ENCODE data around the gene COL20A1.
"Not testable (repeated sequence)": the region's sequence is repeated elsewhere in the genome, so short reads cannot be mapped to it uniquely, and the experiment has no call there.

COL20A1 gene

DNA sequence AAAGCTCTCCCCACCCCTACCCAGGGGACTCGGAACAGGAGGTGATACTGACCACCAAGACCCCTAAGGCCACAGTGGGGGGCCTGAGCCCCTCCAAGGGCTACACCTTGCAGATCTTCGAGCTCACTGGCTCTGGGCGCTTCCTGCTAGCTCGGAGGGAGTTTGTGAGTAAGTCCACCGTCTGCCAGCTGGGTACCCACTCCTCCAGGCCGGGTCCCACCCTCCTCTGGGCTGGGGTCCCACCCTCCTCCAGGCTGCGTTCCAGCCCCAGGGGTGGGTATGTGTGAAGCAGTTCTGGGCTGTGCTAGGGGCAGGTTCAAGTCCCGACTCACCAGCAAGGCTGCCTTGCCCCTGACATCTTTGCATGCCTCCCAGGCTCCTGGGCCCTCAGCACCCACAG is 12.4 kb downstream of the COL20A1 start:
- no peak for DNase-seq (ENCODE audit: low read depth in 1 of 2, low spot score in 1 of 2)
- no peak for TF ChIP-seq JUND (IDR thresholded peaks at IDR 0.05; ENCODE audit: low read depth)
- in situ Hi-C loops (cut with HindIII; ENCODE audit: low pct_unique_long_range_greater_than_20kb, low sequenced_read_pairs): no loop called here

DNA sequence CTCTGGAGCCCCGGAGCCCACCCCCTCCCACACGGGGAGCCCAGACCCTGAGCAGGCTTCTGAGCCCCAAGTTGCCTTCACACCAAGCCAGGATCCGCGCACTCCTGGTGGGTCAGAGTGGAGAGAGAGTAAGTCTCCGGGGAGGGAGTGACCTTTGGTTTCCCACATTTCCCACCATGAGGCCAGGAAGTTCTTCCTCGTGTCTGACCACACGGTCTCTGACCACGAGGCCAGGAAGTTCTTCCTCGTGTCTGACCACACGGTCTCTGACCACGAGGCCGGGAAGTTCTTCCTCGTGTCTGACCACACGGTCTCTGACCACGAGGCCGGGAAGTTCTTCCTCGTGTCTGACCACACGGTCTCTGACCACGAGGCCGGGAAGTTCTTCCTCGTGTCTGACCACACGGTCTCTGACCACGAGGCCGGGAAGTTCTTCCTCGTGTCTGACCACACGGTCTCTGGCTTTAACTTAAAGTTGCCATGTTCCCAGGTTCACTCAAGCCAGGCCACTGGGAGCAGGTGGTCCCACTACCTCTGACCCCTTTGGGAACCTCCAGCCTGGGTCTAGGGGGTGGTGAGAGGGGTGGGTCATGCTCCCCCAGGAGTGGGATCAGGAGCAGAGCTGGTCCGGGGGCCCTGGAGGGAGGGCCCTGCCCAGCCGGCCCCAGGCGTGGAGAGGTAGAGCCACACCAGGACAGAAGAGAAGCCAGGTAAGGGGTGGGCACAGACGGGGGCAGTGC is 13.1 kb downstream of the COL20A1 start:
- DNase-seq (ENCODE audit: low read depth in 1 of 2, low spot score in 1 of 2); in situ Hi-C loops (cut with HindIII; ENCODE audit: low pct_unique_long_range_greater_than_20kb, low sequenced_read_pairs): not testable (repeated sequence)

DNA sequence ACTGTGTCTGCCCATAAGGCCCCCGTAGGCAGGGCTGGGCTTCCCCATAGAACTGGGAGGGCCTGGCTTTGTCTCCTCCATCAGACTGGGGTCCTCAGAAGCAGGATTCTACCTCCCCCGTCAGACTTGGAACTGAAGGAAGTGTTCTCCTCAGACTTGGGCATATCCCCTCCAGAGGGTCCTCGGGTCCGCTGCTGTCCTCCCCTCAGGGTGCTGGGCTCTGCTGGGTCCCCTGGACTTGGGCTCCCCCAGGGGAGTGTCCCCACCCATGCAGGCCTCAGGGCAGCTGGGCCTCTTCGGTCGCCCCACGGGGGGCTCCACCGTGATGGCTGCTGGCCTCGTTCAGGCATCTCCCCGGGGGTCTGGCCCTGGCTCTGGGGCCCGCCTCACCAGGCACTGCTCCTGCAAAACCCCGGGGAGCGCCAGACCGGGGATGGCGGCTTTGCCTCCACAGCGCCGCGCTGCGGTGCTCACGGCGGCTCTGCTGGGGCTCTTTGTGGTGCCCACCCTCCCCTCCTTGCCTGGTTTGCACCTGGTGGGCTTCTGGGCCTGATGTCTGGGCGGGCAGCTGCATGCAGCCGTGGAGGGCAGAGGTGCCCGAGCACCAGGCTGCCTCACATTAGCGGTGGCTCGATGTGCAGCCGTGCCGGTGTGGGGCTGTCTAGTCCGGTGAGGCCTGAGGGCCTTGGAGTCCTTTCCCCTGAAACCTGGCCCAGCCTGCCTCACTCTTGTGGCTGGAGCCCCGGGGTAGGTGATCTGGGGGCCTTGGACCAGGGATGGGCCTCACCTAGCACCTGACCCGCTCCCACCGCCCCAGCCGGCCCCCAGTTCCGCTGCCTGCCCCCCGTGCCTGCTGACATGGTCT is 13.9 kb downstream of the COL20A1 start:
- in situ Hi-C loops (cut with HindIII; ENCODE audit: low pct_unique_long_range_greater_than_20kb, low sequenced_read_pairs): no loop called here
- no peak for TF ChIP-seq JUND (IDR thresholded peaks at IDR 0.05; ENCODE audit: low read depth)
- no peak for DNase-seq (ENCODE audit: low read depth in 1 of 2, low spot score in 1 of 2)

DNA sequence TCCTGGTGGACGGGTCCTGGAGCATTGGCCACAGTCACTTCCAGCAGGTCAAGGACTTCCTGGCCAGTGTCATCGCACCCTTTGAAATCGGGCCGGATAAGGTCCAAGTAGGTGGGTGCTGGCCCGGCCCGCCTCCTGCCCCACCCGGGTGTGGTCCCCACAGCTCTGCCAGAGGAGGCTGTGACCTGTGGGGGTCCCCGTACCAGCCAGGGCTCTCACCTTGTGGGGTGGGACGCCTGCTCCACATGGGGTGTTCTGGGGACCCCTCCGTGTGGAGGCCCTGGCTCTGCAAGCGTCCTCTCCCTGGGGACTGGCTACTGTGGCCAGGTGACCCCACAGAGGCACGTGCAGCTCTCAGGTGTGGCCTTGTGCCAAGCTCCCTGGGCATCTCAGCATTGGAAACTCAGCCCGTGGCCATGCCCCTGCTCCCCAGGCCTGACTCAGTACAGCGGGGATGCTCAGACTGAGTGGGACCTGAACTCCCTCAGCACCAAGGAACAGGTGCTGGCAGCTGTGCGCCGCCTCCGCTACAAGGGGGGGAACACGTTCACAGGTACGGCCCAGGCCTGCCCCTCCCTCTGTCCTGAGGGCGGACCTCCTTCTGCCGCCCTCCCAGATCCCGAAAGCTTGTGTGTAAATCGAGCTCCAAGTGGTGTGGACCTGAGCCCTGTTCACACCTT is 14.7 kb downstream of the COL20A1 start:
- in situ Hi-C loops (cut with HindIII; ENCODE audit: low pct_unique_long_range_greater_than_20kb, low sequenced_read_pairs): no loop called here
- DNase-seq (ENCODE audit: low read depth in 1 of 2, low spot score in 1 of 2): no peak

DNA sequence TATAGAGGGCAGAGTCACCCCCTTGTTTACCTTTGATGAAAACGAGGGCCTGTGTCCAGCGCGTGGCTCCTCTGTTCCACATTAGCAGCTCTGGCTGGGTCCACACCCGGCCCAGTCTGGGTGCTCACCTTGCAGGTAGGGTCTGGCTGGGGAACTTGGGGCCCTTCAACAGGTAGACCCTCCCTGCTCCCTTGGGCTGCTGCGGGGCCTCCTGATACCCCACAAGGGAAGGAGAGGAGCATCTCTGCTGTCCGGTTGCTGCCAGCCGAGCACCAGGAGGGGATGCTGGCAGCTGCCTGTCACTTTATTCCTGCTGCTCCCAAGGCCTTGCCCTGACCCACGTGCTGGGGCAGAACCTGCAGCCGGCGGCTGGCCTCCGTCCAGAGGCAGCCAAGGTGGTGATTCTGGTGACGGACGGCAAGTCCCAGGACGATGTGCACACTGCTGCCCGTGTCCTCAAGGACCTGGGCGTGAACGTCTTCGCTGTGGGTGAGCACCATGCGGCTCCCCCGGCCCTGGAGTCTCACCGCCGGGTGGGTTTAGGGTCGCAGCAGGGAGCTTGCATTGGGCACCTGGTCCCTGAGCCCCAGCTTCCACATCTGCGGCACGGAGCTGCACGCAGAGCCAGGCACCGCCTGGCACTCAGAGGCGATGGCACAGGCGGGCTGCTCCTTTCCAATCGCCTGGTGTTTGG is 15.4 kb downstream of the COL20A1 start:
- in situ Hi-C loops (cut with HindIII; ENCODE audit: low pct_unique_long_range_greater_than_20kb, low sequenced_read_pairs): no loop called here

More for the DNA sequence above, 14.7 kb downstream of the COL20A1 start:
- TF ChIP-seq JUND (IDR thresholded peaks at IDR 0.05; ENCODE audit: low read depth): no peak

DNA sequence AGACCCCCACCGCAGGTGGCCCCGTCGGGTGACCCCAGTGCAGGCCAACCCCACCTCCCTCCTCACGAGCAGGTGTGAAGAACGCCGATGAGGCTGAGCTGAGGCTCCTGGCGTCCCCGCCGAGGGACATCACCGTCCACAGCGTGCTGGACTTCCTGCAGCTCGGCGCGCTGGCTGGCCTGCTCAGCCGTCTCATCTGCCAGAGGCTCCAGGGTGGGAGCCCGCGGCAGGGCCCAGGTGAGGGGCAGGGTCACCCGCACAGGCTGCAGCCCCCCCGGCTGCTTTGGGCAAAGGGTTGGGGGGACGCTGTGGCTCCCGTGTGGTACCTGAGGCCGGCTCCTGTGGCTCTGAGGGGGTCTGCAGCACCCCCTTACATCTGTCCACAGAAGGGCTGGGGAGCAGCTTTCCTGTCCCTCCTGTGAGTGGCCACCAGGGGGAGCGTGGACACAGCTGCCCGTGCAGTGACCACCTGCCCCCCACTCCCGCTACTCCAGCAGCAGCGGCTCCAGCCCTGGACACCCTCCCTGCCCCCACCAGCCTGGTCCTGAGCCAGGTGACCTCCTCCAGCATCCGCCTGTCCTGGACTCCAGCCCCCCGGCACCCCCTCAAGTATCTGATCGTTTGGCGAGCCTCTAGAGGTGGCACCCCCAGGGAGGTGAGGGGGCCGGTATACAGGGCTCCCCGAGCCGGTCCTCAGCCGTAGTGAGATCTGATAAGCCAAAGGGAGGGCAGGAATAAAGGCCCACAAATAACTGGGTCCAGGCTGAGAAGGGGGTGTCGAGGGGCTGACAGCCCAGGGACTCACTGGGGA is 16.5 kb downstream of the COL20A1 start:
- DNase-seq (ENCODE audit: low read depth in 1 of 2, low spot score in 1 of 2): peak in 1 of 2 experiments; percentile 55
- no peak for TF ChIP-seq JUND (IDR thresholded peaks at IDR 0.05; ENCODE audit: low read depth)
- in situ Hi-C loops (cut with HindIII; ENCODE audit: low pct_unique_long_range_greater_than_20kb, low sequenced_read_pairs): no loop called here

More for the DNA sequence above, 15.4 kb downstream of the COL20A1 start:
- TF ChIP-seq JUND (IDR thresholded peaks at IDR 0.05; ENCODE audit: low read depth): no peak
- no peak for DNase-seq (ENCODE audit: low read depth in 1 of 2, low spot score in 1 of 2)

DNA sequence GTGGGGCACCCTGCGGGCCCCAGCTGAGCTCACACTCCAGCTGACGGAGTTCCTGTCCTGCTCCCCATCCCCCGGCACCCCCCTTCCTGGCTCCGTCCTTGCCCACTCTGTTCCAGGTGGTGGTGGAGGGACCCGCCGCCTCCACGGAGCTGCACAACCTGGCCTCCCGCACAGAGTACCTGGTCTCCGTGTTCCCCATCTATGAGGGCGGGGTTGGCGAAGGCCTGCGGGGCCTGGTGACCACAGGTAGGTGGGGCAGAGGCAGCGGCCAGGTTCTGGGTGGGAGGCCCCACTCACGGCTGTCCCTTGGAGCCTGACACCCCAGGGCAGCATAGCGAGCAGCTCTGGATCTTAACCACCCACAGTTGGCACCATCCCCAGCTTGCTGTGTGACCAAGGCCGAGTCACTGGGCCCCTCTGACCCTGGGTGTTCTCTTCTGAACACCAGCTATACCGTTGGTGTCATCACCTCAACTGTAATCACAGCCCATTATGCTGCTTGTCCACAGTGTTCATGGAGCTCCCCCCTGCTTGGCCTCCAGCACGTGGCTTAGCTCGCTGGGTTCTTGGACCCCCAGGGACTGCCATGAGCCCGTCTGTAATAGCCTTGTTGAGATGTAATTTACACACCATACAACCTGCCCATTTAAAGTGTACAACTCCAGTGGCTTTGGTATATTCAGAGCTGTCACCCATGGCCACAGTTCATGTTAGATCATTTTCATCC is 17.4 kb downstream of the COL20A1 start:
- TF ChIP-seq JUND (IDR thresholded peaks at IDR 0.05; ENCODE audit: low read depth): no peak
- in situ Hi-C loops (cut with HindIII; ENCODE audit: low pct_unique_long_range_greater_than_20kb, low sequenced_read_pairs): no loop called here
- no peak for DNase-seq (ENCODE audit: low read depth in 1 of 2, low spot score in 1 of 2)

DNA sequence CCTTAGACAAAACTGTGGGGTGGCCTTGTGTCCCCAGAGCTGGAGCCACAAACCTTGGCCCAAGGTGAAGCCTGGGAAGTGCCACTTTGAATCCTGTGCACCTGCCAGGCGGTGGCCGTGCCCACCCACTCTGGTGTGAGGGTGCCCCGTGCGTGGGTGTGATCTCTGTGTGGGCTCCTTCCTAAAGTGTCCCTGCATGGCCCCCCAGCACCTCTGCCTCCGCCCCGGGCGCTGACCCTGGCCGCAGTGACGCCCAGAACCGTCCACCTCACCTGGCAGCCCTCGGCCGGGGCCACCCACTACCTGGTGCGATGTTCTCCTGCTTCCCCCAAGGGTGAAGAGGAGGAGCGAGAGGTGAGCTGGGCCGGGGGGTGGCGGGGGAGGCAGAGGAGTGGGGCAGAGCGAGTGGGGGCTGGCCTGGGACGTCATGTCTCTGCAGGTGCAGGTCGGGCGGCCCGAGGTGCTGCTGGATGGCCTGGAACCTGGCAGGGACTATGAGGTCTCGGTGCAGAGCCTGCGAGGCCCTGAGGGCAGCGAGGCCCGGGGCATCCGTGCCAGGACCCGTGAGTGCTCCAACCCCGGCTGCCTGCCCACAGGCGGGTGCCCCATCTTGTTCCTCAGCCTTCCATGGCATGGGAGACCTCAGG is 18.3 kb downstream of the COL20A1 start:
- in situ Hi-C loops (cut with HindIII; ENCODE audit: low pct_unique_long_range_greater_than_20kb, low sequenced_read_pairs): no loop called here
- DNase-seq (ENCODE audit: low read depth in 1 of 2, low spot score in 1 of 2): no peak
- TF ChIP-seq JUND (IDR thresholded peaks at IDR 0.05; ENCODE audit: low read depth): no peak

DNA sequence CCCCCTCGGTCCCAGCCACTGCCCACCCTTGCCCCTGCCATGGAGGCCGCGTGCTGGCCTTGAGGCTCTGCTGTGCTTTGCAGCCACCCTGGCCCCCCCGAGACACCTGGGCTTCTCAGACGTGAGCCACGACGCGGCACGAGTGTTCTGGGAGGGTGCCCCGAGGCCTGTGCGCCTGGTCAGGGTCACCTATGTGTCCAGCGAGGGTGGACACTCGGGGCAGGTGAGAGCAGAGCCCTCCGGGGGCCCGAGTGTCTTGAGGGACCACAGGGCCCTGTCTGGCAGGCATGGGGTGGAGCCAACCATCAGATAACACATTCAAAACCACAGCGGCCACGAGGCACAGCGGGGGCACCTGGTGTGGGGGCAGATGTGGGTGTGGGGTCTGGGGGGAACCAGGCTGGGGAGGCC is 18.9 kb downstream of the COL20A1 start:
- no peak for TF ChIP-seq JUND (IDR thresholded peaks at IDR 0.05; ENCODE audit: low read depth)
- in situ Hi-C loops (cut with HindIII; ENCODE audit: low pct_unique_long_range_greater_than_20kb, low sequenced_read_pairs): no loop called here
- no peak for DNase-seq (ENCODE audit: low read depth in 1 of 2, low spot score in 1 of 2)

DNA sequence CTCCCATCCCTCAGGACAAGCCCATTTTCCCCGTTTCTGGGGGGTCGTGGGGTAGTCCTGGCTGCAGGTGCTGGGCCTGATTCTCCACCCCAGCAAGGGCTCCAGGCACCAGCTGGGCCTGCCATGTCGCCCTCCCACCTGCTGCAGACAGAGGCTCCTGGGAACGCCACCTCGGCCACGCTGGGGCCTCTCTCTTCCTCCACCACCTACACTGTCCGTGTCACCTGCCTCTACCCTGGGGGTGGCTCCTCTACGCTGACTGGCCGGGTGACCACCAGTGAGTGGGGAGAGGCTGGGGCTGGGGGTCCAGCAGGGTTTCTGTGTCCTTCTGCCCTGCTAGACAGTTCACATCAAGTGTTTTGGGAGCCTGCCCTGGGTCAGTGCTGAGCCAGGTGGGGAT is 19.3 kb downstream of the COL20A1 start:
- no peak for TF ChIP-seq JUND (IDR thresholded peaks at IDR 0.05; ENCODE audit: low read depth)
- in situ Hi-C loops (cut with HindIII; ENCODE audit: low pct_unique_long_range_greater_than_20kb, low sequenced_read_pairs): no loop called here
- DNase-seq (ENCODE audit: low read depth in 1 of 2, low spot score in 1 of 2): no peak

All from T47D (cell line).